GM23338 (cell line): ENCODE results near the gene DUS2.

Experiments used
- CREB1 ChIP-seq: fragments of 250-450 bp; sonication (Bioruptor Pico); IDR thresholded peaks from 2 replicates; pipeline ENCODE4 v1.5.0; 2020; ENCODE audit warnings: low read depth, mild to moderate bottlenecking, moderate library complexity
- EZH2 ChIP-seq: fragments of 200-600 bp; sonication (generic); IDR thresholded peaks from one replicate; pipeline ENCODE4 v1.8.0; 2017; ENCODE audit warnings: antibody characterized with exemption, mild to moderate bottlenecking, low read depth; ENCODE audit not compliant: unreplicated experiment
- EZH2phosphoT487 ChIP-seq: fragments of 200-600 bp; sonication (generic); IDR thresholded peaks from one replicate; pipeline ENCODE4 v1.8.1; 2018; ENCODE audit warnings: antibody characterized with exemption; ENCODE audit not compliant: unreplicated experiment
- POLR2AphosphoS5 ChIP-seq: IDR thresholded peaks from 2 replicates; pipeline ENCODE4 v1.6.1; 2016; ENCODE audit warnings: antibody characterized with exemption, low read depth
- TF ChIP-seq, protein P1 (sequence below), 2 experiments: fragments of 200-600 bp in 1 of 2; sonication (generic) in 1 of 2; conservative IDR thresholded peaks; 2 replicates each; pipeline versions ENCODE4 v1.5.1 to v1.6.1; 2016 to 2017; ENCODE audit warnings: antibody characterized with exemption in 2 of 2, low read depth in 2 of 2, mild to moderate bottlenecking in 2 of 2, moderate library complexity in 1 of 2

DNA sequence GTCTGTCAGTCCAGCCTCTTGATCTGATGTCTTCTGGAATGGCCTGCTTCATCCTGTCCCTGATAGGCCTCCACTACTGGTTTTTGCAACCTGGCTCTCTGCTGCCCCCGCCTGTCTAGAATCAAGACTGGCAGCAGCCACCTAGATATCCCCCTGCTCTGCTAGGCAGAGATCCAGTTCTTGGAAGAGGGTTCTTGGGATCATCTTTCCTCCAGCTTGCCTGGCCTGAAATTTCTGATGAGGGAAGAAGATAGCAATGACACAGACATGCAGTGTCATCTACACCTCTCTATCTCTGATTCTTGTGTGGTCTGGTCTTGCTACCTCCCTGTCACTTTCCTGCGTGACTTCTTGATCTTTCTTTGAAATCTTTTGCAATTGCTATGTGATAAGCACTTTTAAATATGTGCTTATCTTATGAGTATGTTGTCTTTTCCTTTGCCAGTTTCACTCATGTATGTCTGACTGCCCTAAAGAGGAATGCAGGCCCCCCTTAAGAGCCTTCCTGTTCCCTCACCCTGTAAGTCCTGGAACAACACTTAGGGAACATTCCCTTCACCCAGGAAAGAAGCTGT is 41.8 kb downstream of the DUS2 start:
- TF ChIP-seq, protein P1, sequence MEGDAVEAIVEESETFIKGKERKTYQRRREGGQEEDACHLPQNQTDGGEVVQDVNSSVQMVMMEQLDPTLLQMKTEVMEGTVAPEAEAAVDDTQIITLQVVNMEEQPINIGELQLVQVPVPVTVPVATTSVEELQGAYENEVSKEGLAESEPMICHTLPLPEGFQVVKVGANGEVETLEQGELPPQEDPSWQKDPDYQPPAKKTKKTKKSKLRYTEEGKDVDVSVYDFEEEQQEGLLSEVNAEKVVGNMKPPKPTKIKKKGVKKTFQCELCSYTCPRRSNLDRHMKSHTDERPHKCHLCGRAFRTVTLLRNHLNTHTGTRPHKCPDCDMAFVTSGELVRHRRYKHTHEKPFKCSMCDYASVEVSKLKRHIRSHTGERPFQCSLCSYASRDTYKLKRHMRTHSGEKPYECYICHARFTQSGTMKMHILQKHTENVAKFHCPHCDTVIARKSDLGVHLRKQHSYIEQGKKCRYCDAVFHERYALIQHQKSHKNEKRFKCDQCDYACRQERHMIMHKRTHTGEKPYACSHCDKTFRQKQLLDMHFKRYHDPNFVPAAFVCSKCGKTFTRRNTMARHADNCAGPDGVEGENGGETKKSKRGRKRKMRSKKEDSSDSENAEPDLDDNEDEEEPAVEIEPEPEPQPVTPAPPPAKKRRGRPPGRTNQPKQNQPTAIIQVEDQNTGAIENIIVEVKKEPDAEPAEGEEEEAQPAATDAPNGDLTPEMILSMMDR (conservative IDR thresholded peaks at IDR 0.05; ENCODE audit: low read depth in 2 of 2), result peak; percentile 83
- no peak for TF ChIP-seq POLR2AphosphoS5
- no peak for TF ChIP-seq EZH2phosphoT487
- TF ChIP-seq EZH2, result no peak
- no peak for TF ChIP-seq CREB1 (CRISPR knock-in tag)
